HepG2 (cell line): Measurements from ENCODE around the gene PLXNC1. TPM values are rescaled to one million over a fixed set of nuclear protein-coding genes. Genes with fewer than 3 reads are reported as not detected.
A peak's percentile ranks its signal among the peaks of the same experiment; 100 is the strongest.

Experiments used
- ELF1 ChIP-seq: sonication (generic); formaldehyde crosslinking; IDR thresholded peaks from 2 replicates; pipeline ENCODE4 v1.4.0; 2020; ENCODE audit warnings: missing genetic modification reagents
- FOXP1 ChIP-seq, 2 experiments: fragments of 450-650 bp in 1 of 2; IDR thresholded peaks; 2 replicates each; pipeline ENCODE4 v1.6.1; 2017 to 2018; ENCODE audit warnings: antibody characterized with exemption in 1 of 2
- HMGA1 ChIP-seq: sonication (generic); formaldehyde crosslinking; conservative IDR thresholded peaks from 2 replicates; pipeline ENCODE4 v1.4.0; 2020; ENCODE audit warnings: missing genetic modification reagents
- PITX1 ChIP-seq: sonication (generic); formaldehyde crosslinking; IDR thresholded peaks from 2 replicates; pipeline ENCODE4 v1.5.1; 2020; ENCODE audit warnings: mild to moderate bottlenecking, missing genetic modification reagents
- RCOR2 ChIP-seq: IDR thresholded peaks from 2 replicates; pipeline ENCODE4 v1.6.1; 2016; ENCODE audit warnings: missing biosample characterization, missing genetic modification reagents
- SAP130 ChIP-seq: IDR thresholded peaks from 2 replicates; pipeline ENCODE4 v1.6.1; 2016; ENCODE audit warnings: low read depth
- YEATS2 ChIP-seq: sonication (generic); formaldehyde crosslinking; IDR thresholded peaks from 2 replicates; pipeline ENCODE4 v1.4.0; 2020; ENCODE audit warnings: missing genetic modification reagents, borderline replicate concordance
- ZNF558 ChIP-seq: sonication (generic); formaldehyde crosslinking; IDR thresholded peaks from 2 replicates; pipeline ENCODE4 v1.9.0; 2022; ENCODE audit warnings: mild to moderate bottlenecking, missing genetic modification reagents, borderline replicate concordance
- ZNF674 ChIP-seq: sonication (generic); formaldehyde crosslinking; IDR thresholded peaks from 2 replicates; pipeline ENCODE4 v1.5.0; 2020; ENCODE audit warnings: low read depth, mild to moderate bottlenecking, missing genetic modification reagents
- polyA plus RNA-seq, 8 experiments: library from polyadenylated mRNA; depleted of rRNA in 3 of 8; stranded (reverse) in 7 of 8; unstranded in 1 of 8; fragments of >200 nt; fragmentation: Illumina TruSeq in 4 of 8; extraction: Trizol in 4 of 8; gene quantifications; 2 replicates each; pipeline versions ENCODE4 v1.2.1 to v1.2.3, GENCODE V29; 2011 to 2016; ENCODE audit warnings: low read depth in 4 of 8, missing spikeins in 1 of 8, mixed read lengths in 1 of 8; ENCODE audit not compliant: insufficient read depth in 1 of 8
- total RNA-seq, 5 experiments: library from RNA; depleted of rRNA; stranded (reverse); fragments of >200 nt; fragmentation: Illumina TruSeq; extraction: Trizol; gene quantifications; 2 replicates each; pipeline ENCODE4 v1.2.3, GENCODE V29; 2016; ENCODE audit warnings: low read depth in 1 of 5
- TF ChIP-seq, protein P1 (sequence below): sonication (generic); formaldehyde crosslinking; IDR thresholded peaks from 2 replicates; pipeline ENCODE4 v1.8.1; 2023; ENCODE audit warnings: mild to moderate bottlenecking, inconsistent platforms, moderate library complexity, missing genetic modification reagents, borderline replicate concordance
- TF ChIP-seq, protein P2 (sequence below): sonication (generic); formaldehyde crosslinking; IDR thresholded peaks from 2 replicates; pipeline ENCODE4 v1.4.0; 2020; ENCODE audit warnings: mild to moderate bottlenecking, missing genetic modification reagents
- TF ChIP-seq, protein P3 (sequence below): sonication (generic); formaldehyde crosslinking; IDR thresholded peaks from 2 replicates; pipeline ENCODE4 v1.5.0; 2020; ENCODE audit warnings: mild to moderate bottlenecking, missing genetic modification reagents, borderline replicate concordance

Gene PLXNC1
- total and polyA plus RNA-seq, 2 of the 13 experiments (the other 11 are each of a cell fraction or from before 2014, with no cell fraction given), result 6.6 to 11.2 TPM

DNA sequence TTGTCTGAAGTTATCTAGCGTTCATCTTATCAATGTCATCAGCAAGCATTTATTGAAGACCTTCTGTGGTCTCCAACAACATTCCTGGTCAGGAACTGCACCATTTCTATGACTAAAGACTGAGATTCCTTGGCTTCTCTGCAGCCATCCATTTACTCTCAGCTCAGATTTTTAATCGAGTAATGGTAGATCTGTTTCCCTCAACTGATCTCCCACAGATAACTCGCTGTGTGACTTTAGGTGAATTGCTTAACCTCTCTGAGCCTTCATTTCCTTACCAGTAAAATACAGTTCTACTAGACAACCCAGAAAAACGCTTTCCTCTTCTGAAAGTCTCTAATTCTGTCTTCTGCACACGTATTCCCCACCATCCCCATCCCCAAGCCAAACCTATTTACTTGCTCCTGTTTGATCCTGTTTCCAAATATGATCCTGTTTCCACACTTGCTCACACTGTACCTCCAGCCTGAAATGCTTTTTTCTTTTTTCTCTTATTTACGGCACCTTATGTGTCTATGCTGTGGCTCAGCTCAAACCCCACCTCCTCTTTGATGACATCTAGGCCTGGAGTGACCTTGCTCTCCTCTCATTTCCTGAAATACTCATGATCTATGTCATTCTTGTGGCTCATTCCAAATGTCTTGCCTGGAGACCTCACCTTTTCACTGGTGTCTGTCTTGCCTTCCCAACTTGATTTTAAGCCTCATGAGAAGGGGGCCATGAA, 21.8 kb downstream of the PLXNC1 start (continued):
- TF ChIP-seq, protein P1, sequence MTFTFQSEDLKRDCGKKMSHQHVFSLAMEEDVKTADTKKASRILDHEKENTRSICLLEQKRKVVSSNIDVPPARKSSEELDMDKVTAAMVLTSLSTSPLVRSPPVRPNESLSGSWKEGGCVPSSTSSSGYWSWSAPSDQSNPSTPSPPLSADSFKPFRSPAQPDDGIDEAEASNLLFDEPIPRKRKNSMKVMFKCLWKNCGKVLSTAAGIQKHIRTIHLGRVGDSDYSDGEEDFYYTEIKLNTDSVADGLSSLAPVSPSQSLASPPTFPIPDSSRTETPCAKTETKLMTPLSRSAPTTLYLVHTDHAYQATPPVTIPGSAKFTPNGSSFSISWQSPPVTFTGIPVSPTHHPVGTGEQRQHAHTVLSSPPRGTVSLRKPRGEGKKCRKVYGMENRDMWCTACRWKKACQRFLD (CRISPR knock-in tag), result no peak
- TF ChIP-seq SAP130, result peak; percentile 64
- no peak for TF ChIP-seq HMGA1
- TF ChIP-seq ZNF674 (CRISPR knock-in tag), result no peak
- no peak for TF ChIP-seq RCOR2 (CRISPR knock-in tag)
- TF ChIP-seq ELF1 (CRISPR knock-in tag), result no peak
- TF ChIP-seq, protein P2, sequence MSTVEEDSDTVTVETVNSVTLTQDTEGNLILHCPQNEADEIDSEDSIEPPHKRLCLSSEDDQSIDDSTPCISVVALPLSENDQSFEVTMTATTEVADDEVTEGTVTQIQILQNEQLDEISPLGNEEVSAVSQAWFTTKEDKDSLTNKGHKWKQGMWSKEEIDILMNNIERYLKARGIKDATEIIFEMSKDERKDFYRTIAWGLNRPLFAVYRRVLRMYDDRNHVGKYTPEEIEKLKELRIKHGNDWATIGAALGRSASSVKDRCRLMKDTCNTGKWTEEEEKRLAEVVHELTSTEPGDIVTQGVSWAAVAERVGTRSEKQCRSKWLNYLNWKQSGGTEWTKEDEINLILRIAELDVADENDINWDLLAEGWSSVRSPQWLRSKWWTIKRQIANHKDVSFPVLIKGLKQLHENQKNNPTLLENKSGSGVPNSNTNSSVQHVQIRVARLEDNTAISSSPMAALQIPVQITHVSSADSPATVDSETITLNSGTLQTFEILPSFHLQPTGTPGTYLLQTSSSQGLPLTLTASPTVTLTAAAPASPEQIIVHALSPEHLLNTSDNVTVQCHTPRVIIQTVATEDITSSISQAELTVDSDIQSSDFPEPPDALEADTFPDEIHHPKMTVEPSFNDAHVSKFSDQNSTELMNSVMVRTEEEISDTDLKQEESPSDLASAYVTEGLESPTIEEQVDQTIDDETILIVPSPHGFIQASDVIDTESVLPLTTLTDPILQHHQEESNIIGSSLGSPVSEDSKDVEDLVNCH (CRISPR knock-in tag), result no peak
- TF ChIP-seq PITX1, result no peak
- TF ChIP-seq, protein P3, sequence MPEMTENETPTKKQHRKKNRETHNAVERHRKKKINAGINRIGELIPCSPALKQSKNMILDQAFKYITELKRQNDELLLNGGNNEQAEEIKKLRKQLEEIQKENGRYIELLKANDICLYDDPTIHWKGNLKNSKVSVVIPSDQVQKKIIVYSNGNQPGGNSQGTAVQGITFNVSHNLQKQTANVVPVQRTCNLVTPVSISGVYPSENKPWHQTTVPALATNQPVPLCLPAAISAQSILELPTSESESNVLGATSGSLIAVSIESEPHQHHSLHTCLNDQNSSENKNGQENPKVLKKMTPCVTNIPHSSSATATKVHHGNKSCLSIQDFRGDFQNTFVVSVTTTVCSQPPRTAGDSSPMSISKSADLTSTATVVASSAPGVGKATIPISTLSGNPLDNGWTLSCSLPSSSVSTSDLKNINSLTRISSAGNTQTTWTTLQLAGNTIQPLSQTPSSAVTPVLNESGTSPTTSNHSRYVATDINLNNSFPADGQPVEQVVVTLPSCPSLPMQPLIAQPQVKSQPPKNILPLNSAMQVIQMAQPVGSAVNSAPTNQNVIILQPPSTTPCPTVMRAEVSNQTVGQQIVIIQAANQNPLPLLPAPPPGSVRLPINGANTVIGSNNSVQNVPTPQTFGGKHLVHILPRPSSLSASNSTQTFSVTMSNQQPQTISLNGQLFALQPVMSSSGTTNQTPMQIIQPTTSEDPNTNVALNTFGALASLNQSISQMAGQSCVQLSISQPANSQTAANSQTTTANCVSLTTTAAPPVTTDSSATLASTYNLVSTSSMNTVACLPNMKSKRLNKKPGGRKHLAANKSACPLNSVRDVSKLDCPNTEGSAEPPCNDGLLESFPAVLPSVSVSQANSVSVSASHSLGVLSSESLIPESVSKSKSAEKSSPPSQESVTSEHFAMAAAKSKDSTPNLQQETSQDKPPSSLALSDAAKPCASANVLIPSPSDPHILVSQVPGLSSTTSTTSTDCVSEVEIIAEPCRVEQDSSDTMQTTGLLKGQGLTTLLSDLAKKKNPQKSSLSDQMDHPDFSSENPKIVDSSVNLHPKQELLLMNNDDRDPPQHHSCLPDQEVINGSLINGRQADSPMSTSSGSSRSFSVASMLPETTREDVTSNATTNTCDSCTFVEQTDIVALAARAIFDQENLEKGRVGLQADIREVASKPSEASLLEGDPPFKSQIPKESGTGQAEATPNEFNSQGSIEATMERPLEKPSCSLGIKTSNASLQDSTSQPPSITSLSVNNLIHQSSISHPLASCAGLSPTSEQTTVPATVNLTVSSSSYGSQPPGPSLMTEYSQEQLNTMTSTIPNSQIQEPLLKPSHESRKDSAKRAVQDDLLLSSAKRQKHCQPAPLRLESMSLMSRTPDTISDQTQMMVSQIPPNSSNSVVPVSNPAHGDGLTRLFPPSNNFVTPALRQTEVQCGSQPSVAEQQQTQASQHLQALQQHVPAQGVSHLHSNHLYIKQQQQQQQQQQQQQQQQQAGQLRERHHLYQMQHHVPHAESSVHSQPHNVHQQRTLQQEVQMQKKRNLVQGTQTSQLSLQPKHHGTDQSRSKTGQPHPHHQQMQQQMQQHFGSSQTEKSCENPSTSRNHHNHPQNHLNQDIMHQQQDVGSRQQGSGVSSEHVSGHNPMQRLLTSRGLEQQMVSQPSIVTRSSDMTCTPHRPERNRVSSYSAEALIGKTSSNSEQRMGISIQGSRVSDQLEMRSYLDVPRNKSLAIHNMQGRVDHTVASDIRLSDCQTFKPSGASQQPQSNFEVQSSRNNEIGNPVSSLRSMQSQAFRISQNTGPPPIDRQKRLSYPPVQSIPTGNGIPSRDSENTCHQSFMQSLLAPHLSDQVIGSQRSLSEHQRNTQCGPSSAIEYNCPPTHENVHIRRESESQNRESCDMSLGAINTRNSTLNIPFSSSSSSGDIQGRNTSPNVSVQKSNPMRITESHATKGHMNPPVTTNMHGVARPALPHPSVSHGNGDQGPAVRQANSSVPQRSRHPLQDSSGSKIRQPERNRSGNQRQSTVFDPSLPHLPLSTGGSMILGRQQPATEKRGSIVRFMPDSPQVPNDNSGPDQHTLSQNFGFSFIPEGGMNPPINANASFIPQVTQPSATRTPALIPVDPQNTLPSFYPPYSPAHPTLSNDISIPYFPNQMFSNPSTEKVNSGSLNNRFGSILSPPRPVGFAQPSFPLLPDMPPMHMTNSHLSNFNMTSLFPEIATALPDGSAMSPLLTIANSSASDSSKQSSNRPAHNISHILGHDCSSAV (CRISPR knock-in tag), result no peak
- no peak for TF ChIP-seq ZNF558 (CRISPR knock-in tag)
- no peak for TF ChIP-seq YEATS2 (CRISPR knock-in tag)
- 0 out of 2 replicates have a peak, but pooled peaks have one; percentile 6 for TF ChIP-seq FOXP1 (IDR thresholded peaks at IDR 0.05)
- TF ChIP-seq FOXP1 (CRISPR knock-in tag; IDR thresholded peaks at IDR 0.05), result peak; percentile 27; the same call in 1 of the 2 replicates
- TF ChIP-seq, all 625 proteins: peak for 17
